Liver (tissue), 10 donors: ENCODE measurements around the gene KRTAP22-2. TPM values are rescaled to one million over a fixed set of nuclear protein-coding genes. Genes with fewer than 3 reads are reported as not detected.

ENCODE experiments used
- DNase-seq: peaks from one replicate; pipeline ENCODE4 v3.0.0-alpha.2; 2017; ENCODE audit warnings: low spot score
- H3K27ac ChIP-seq, 2 donors: one replicate each; pipeline ENCODE4 v1.7.0; 2013; ENCODE audit warnings: inconsistent platforms in 2 of 2, low read length in 2 of 2, control low read depth in 1 of 2, low read depth in 1 of 2, mild to moderate bottlenecking in 1 of 2
- H3K27me3 ChIP-seq, 4 donors: one replicate each; pipeline versions ENCODE4 v1.6.1 to v1.7.0; 2013; ENCODE audit warnings: low read length in 3 of 4, inconsistent platforms in 1 of 4, mild to moderate bottlenecking in 1 of 4, moderate library complexity in 1 of 4; ENCODE audit not compliant: control insufficient read depth in 4 of 4, insufficient read depth in 4 of 4
- H3K36me3 ChIP-seq, 4 donors: one replicate each; pipeline versions ENCODE4 v1.6.1 to v1.7.0; 2013; ENCODE audit warnings: low read length in 3 of 4, mild to moderate bottlenecking in 3 of 4, low read depth in 1 of 4, moderate library complexity in 1 of 4; ENCODE audit not compliant: control insufficient read depth in 4 of 4, insufficient read depth in 3 of 4
- H3K4me1 ChIP-seq, 4 donors: one replicate each; pipeline versions ENCODE4 v1.6.1 to v1.7.0; 2013; ENCODE audit warnings: low read length in 3 of 4, mild to moderate bottlenecking in 3 of 4, moderate library complexity in 1 of 4; ENCODE audit not compliant: control insufficient read depth in 4 of 4, insufficient read depth in 4 of 4
- H3K4me3 ChIP-seq, 3 donors: one replicate each; pipeline versions ENCODE4 v1.6.1 to v1.7.0; 2013; ENCODE audit warnings: low read length in 3 of 3, control low read depth in 1 of 3, low read depth in 1 of 3, mild to moderate bottlenecking in 1 of 3
- H3K9ac ChIP-seq, 2 donors: one replicate each; pipeline ENCODE4 v1.7.0; 2013; ENCODE audit warnings: low read length in 2 of 2, mild to moderate bottlenecking in 2 of 2, moderate library complexity in 2 of 2, control low read depth in 1 of 2, low read depth in 1 of 2
- H3K9me3 ChIP-seq, 4 donors: one replicate each; pipeline versions ENCODE4 v1.6.1 to v1.7.0; 2013; ENCODE audit warnings: low read length in 3 of 4; ENCODE audit not compliant: control insufficient read depth in 4 of 4
- FOXA1 ChIP-seq: IDR thresholded peaks from 2 replicates; pipeline ENCODE4 v1.6.1; 2016; ENCODE audit warnings: antibody characterized with exemption
- HNF4G ChIP-seq: IDR thresholded peaks from 2 replicates; pipeline ENCODE4 v1.6.1; 2016; ENCODE audit warnings: antibody characterized with exemption
- JUND ChIP-seq, 2 donors: IDR thresholded peaks; 2 replicates each; pipeline ENCODE4 v1.6.1; 2016; ENCODE audit warnings: antibody characterized with exemption in 2 of 2
- RXRA ChIP-seq, 2 donors: IDR thresholded peaks; 2 replicates each; pipeline ENCODE4 v1.6.1; 2017 to 2018; ENCODE audit warnings: antibody characterized with exemption in 2 of 2, mild to moderate bottlenecking in 1 of 2
- SP1 ChIP-seq: IDR thresholded peaks from 2 replicates; pipeline ENCODE4 v1.6.1; 2018; ENCODE audit warnings: antibody characterized with exemption, mild to moderate bottlenecking
- YY1 ChIP-seq: IDR thresholded peaks from 2 replicates; pipeline ENCODE4 v1.6.1; 2016; ENCODE audit warnings: antibody characterized with exemption, mild to moderate bottlenecking
- WGBS: extraction: QIAGEN DNeasy Blood & Tissue Kit; methylation state at CpG from one replicate; pipeline ENCODE4 v1.1.7; 2013; 5-methylcytosine and 5-hydroxymethylcytosine counted together
- polyA plus RNA-seq, 2 donors: library from polyadenylated mRNA; stranded (reverse) in 1 of 2; unstranded in 1 of 2; fragments of 200-250 nt in 1 of 2; fragments of >200 nt in 1 of 2; fragmentation: Nextera tagmentation in 1 of 2; extraction: Ambion mirVana in 1 of 2; gene quantifications; one replicate each; pipeline versions ENCODE4 v1.2.1 to v1.2.3, GENCODE V29; 2013 to 2015
- small RNA-seq: library from RNA; depleted of rRNA; stranded (forward); fragments of <200 nt; gene quantifications from one replicate; pipeline ENCODE3, GENCODE V24; 2014
- total RNA-seq, 2 donors: library from RNA; depleted of rRNA; stranded (reverse); fragments of >200 nt; gene quantifications; one replicate each; pipeline ENCODE4 v1.2.3, GENCODE V29; 2014
- TF ChIP-seq, protein P1 (sequence below): IDR thresholded peaks from 2 replicates; pipeline ENCODE4 v1.6.1; 2016; ENCODE audit warnings: antibody characterized with exemption, mild to moderate bottlenecking
- TF ChIP-seq, protein P2 (sequence below): IDR thresholded peaks from 2 replicates; pipeline ENCODE4 v1.6.1; 2016; ENCODE audit warnings: antibody characterized with exemption
- donor health status: healthy.
- donor health status: healthy.
- donor health status: healthy.
- donor health status: healthy.
- donor health status: healthy.

The KRTAP22-2 gene
- total and polyA plus RNA-seq, 4 donors, result not detected

DNA sequence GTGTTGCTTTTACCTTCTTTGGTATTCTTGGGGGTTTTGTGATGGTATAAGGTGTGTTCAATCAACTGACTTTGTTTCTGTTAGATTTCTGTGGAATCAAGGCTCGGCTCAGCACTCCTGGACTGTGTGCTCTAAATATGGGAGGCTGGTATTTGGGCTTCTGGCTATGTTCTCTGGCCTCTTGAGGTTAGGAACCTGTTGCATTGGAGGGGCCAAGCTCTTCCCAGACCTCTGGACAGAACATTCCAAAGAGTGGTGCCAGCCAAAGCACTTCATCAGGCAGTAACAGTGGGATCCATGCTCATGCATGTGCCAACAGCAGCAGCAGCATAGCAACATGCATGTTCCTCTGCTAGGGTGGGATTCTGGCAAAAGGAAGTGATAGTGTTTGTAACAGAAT is 37.4 kb downstream of the KRTAP22-2 start (continued):
- TF ChIP-seq, protein P1, sequence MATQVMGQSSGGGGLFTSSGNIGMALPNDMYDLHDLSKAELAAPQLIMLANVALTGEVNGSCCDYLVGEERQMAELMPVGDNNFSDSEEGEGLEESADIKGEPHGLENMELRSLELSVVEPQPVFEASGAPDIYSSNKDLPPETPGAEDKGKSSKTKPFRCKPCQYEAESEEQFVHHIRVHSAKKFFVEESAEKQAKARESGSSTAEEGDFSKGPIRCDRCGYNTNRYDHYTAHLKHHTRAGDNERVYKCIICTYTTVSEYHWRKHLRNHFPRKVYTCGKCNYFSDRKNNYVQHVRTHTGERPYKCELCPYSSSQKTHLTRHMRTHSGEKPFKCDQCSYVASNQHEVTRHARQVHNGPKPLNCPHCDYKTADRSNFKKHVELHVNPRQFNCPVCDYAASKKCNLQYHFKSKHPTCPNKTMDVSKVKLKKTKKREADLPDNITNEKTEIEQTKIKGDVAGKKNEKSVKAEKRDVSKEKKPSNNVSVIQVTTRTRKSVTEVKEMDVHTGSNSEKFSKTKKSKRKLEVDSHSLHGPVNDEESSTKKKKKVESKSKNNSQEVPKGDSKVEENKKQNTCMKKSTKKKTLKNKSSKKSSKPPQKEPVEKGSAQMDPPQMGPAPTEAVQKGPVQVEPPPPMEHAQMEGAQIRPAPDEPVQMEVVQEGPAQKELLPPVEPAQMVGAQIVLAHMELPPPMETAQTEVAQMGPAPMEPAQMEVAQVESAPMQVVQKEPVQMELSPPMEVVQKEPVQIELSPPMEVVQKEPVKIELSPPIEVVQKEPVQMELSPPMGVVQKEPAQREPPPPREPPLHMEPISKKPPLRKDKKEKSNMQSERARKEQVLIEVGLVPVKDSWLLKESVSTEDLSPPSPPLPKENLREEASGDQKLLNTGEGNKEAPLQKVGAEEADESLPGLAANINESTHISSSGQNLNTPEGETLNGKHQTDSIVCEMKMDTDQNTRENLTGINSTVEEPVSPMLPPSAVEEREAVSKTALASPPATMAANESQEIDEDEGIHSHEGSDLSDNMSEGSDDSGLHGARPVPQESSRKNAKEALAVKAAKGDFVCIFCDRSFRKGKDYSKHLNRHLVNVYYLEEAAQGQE, result no peak
- TF ChIP-seq RXRA (IDR thresholded peaks at IDR 0.05), result no peak
- no peak for TF ChIP-seq JUND (IDR thresholded peaks at IDR 0.05)
- TF ChIP-seq, protein P2, sequence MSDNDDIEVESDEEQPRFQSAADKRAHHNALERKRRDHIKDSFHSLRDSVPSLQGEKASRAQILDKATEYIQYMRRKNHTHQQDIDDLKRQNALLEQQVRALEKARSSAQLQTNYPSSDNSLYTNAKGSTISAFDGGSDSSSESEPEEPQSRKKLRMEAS, result no peak
- TF ChIP-seq SP1, result no peak

DNA sequence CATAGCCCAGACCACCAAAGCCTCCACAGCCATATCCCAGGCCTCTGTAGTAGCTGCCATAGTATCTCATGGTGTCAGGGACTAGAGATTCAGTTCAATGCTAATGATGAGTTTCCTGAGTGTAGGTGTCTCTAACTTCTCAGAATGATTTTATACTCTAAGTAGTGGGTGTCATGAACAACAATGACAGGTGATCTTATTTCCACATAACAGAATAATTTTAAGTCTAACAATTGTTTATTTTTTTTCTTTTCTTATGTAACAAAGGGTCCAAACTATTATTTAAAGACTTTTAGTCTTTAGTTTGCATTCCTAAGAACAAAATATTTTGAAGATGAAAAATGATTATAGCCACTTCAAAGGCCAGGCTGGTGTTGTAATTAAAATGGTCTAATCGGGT is 48.4 kb downstream of the KRTAP22-2 start, which contains the start of gene KRTAP19-6:
TSS of gene KRTAP19-6 (minus strand) at position 101 of the 400 bp plus-strand sequence. CDS start at position 70, 31 bp downstream.
- TF ChIP-seq YY1, result no peak
- no peak for TF ChIP-seq HNF4G
- no peak for TF ChIP-seq FOXA1
- Histone ChIP-seq H3K9ac (no peak within 1 kb of the TSS), H3K27me3 (no peaks in the 10 kb centered on the region), H3K4me3 (no peak within 1 kb of the TSS), H3K36me3 (no peaks in the 10 kb centered on the region), H3K4me1 (no peaks in the 10 kb centered on the region), H3K9me3 (no peaks in the 10 kb centered on the region), H3K27ac (no peak within 1 kb of the TSS)
- WGBS, result 74% methylated on average over 1 of the region's 1 CpG
- no peak for DNase-seq

Small RNA genes within 50 kb of the gene (small RNA-seq; reads per million reads assigned to genes)
- not detected for gene KRTAP20-1
- not detected for gene KRTAP20-4
- not detected for gene KRTAP22-1
- gene KRTAP22-2, result not detected

Other genes with a start within 250 kb of the KRTAP22-2 start
- not detected for gene KRTAP23-1, start 241.8 kb downstream of the KRTAP22-2 start, total RNA-seq
- not detected for gene KRTAP23-1, start 241.8 kb downstream of the KRTAP22-2 start, polyA plus RNA-seq
- gene KRTAP13-2, start 218.1 kb downstream of the KRTAP22-2 start, total RNA-seq, result not detected
- not detected for gene KRTAP13-2, start 218.1 kb downstream of the KRTAP22-2 start, polyA plus RNA-seq
- gene KRTAP13-1, start 194.4 kb downstream of the KRTAP22-2 start, total RNA-seq, result not detected
- not detected for gene KRTAP13-1, start 194.4 kb downstream of the KRTAP22-2 start, polyA plus RNA-seq
- not detected for gene KRTAP13-3, start 164.5 kb downstream of the KRTAP22-2 start, total RNA-seq
- not detected for gene KRTAP13-3, start 164.5 kb downstream of the KRTAP22-2 start, polyA plus RNA-seq
- not detected for gene KRTAP13-4, start 160.2 kb downstream of the KRTAP22-2 start, total RNA-seq
- gene KRTAP13-4, start 160.2 kb downstream of the KRTAP22-2 start, polyA plus RNA-seq, result not detected
- gene KRTAP15-1, start 150.1 kb downstream of the KRTAP22-2 start, total RNA-seq, result not detected
- gene KRTAP15-1, start 150.1 kb downstream of the KRTAP22-2 start, polyA plus RNA-seq, result not detected
- gene KRTAP19-1, start 110.0 kb downstream of the KRTAP22-2 start, total RNA-seq, result not detected
- gene KRTAP19-1, start 110.0 kb downstream of the KRTAP22-2 start, polyA plus RNA-seq, result not detected
- not detected for gene KRTAP19-2, start 103.0 kb downstream of the KRTAP22-2 start, total RNA-seq
- gene KRTAP19-2, start 103.0 kb downstream of the KRTAP22-2 start, polyA plus RNA-seq, result not detected
- gene KRTAP19-3, start 98.4 kb downstream of the KRTAP22-2 start, total RNA-seq, result not detected
- gene KRTAP19-3, start 98.4 kb downstream of the KRTAP22-2 start, polyA plus RNA-seq, result not detected
- gene KRTAP19-4, start 93.2 kb downstream of the KRTAP22-2 start, total RNA-seq, result not detected
- not detected for gene KRTAP19-4, start 93.2 kb downstream of the KRTAP22-2 start, polyA plus RNA-seq
- gene KRTAP19-5, start 88.3 kb downstream of the KRTAP22-2 start, total RNA-seq, result not detected
- gene KRTAP19-5, start 88.3 kb downstream of the KRTAP22-2 start, polyA plus RNA-seq, result not detected
- not detected for gene KRTAP19-6, start 48.5 kb downstream of the KRTAP22-2 start, total RNA-seq
- not detected for gene KRTAP19-6, start 48.5 kb downstream of the KRTAP22-2 start, polyA plus RNA-seq
- not detected for gene KRTAP19-7, start 29.1 kb downstream of the KRTAP22-2 start, total RNA-seq
- not detected for gene KRTAP19-7, start 29.1 kb downstream of the KRTAP22-2 start, polyA plus RNA-seq
- gene KRTAP6-3, start 2.0 kb upstream of the KRTAP22-2 start, total RNA-seq, result not detected
- not detected for gene KRTAP6-3, start 2.0 kb upstream of the KRTAP22-2 start, polyA plus RNA-seq
- not detected for gene KRTAP6-2, start 8.5 kb upstream of the KRTAP22-2 start, total RNA-seq
- gene KRTAP6-2, start 8.5 kb upstream of the KRTAP22-2 start, polyA plus RNA-seq, result not detected
- gene KRTAP22-1, start 10.7 kb upstream of the KRTAP22-2 start, total RNA-seq, result not detected
- not detected for gene KRTAP22-1, start 10.7 kb upstream of the KRTAP22-2 start, polyA plus RNA-seq
- gene KRTAP6-1, start 23.5 kb upstream of the KRTAP22-2 start, total RNA-seq, result not detected
- gene KRTAP6-1, start 23.5 kb upstream of the KRTAP22-2 start, polyA plus RNA-seq, result not detected
- not detected for gene KRTAP20-1, start 26.0 kb upstream of the KRTAP22-2 start, total RNA-seq
- gene KRTAP20-1, start 26.0 kb upstream of the KRTAP22-2 start, polyA plus RNA-seq, result not detected
- gene KRTAP20-4, start 30.2 kb upstream of the KRTAP22-2 start, total RNA-seq, result not detected
- gene KRTAP20-4, start 30.2 kb upstream of the KRTAP22-2 start, polyA plus RNA-seq, result not detected
- gene KRTAP20-2, start 44.8 kb upstream of the KRTAP22-2 start, total RNA-seq, result not detected
- not detected for gene KRTAP20-2, start 44.8 kb upstream of the KRTAP22-2 start, polyA plus RNA-seq
- gene KRTAP20-3, start 52.5 kb upstream of the KRTAP22-2 start, total RNA-seq, result not detected
- not detected for gene KRTAP20-3, start 52.5 kb upstream of the KRTAP22-2 start, polyA plus RNA-seq
- gene KRTAP21-3, start 128.4 kb upstream of the KRTAP22-2 start, total RNA-seq, result not detected
- gene KRTAP21-3, start 128.4 kb upstream of the KRTAP22-2 start, polyA plus RNA-seq, result not detected
- gene KRTAP21-2, start 156.9 kb upstream of the KRTAP22-2 start, total RNA-seq, result not detected
- gene KRTAP21-2, start 156.9 kb upstream of the KRTAP22-2 start, polyA plus RNA-seq, result not detected
- gene KRTAP21-1, start 165.0 kb upstream of the KRTAP22-2 start, total RNA-seq, result not detected
- gene KRTAP21-1, start 165.0 kb upstream of the KRTAP22-2 start, polyA plus RNA-seq, result not detected
- not detected for gene KRTAP8-1, start 222.9 kb upstream of the KRTAP22-2 start, total RNA-seq
- gene KRTAP8-1, start 222.9 kb upstream of the KRTAP22-2 start, polyA plus RNA-seq, result not detected
- not detected for gene KRTAP7-1, start 239.4 kb upstream of the KRTAP22-2 start, total RNA-seq
- gene KRTAP7-1, start 239.4 kb upstream of the KRTAP22-2 start, polyA plus RNA-seq, result not detected